CD4-positive, CD25-positive, alpha-beta regulatory T cell (primary cell): ENCODE data around the gene NUDT3. TPM values are rescaled to one million over a fixed set of nuclear protein-coding genes. Genes with fewer than 3 reads are reported as not detected.
"Not testable (repeated sequence)": the region's sequence is repeated elsewhere in the genome, so short reads cannot be mapped to it uniquely, and the experiment has no call there.

Experiments used
- ATAC-seq, 2 donors: fragments of 150-1000 bp; cut with Tn5 transposase; one replicate each; pipeline ENCODE4 v1.10.0; 2021; ENCODE audit warnings: low read depth in 2 of 2, moderate number of reproducible peaks in 2 of 2, moderate library complexity in 1 of 2
- DNase-seq, 3 donors: peaks; one replicate each; pipeline versions ENCODE4 v3.0.0 to v3.0.0-alpha.2; 2012 to 2022; ENCODE audit warnings: mixed read lengths in 1 of 3
- H3K27ac ChIP-seq: one replicate; pipeline ENCODE4 v1.7.0; 2013; ENCODE audit warnings: mild to moderate bottlenecking, low read length; ENCODE audit not compliant: insufficient read depth, poor library complexity, severe bottlenecking
- H3K27me3 ChIP-seq: one replicate; pipeline ENCODE4 v1.7.0; 2013; ENCODE audit warnings: low read length; ENCODE audit not compliant: control insufficient read depth, insufficient read depth
- H3K36me3 ChIP-seq: one replicate; pipeline ENCODE4 v1.7.0; 2013; ENCODE audit warnings: mild to moderate bottlenecking, low read length, moderate library complexity; ENCODE audit not compliant: control insufficient read depth, insufficient read depth
- H3K4me1 ChIP-seq: 2 replicates; pipeline ENCODE4 v1.7.0; 2013; ENCODE audit warnings: mild to moderate bottlenecking, low read length; ENCODE audit not compliant: insufficient read depth, control insufficient read depth, poor library complexity, severe bottlenecking
- H3K4me3 ChIP-seq: one replicate; pipeline ENCODE4 v1.7.0; 2013; ENCODE audit warnings: low read depth, mild to moderate bottlenecking, low read length, moderate library complexity
- H3K9me3 ChIP-seq, 2 experiments: 1 replicate in 1 of 2; 2 replicates in 1 of 2; pipeline ENCODE4 v1.7.0; 2013; ENCODE audit warnings: low read length in 2 of 2, mild to moderate bottlenecking in 1 of 2, moderate library complexity in 1 of 2; ENCODE audit not compliant: control insufficient read depth in 2 of 2
- H3K27ac Mint-ChIP-seq, 3 donors: one replicate each; pipeline ENCODE4 v1.8.0; 2020 to 2022; ENCODE audit warnings: mild to moderate bottlenecking in 3 of 3, mixed read lengths in 3 of 3, moderate library complexity in 2 of 3
- H3K27me3 Mint-ChIP-seq: one replicate; pipeline ENCODE4 v1.8.0; 2022; ENCODE audit warnings: mild to moderate bottlenecking, mixed read lengths
- H3K36me3 Mint-ChIP-seq: one replicate; pipeline ENCODE4 v1.8.0; 2020; ENCODE audit warnings: mixed read lengths
- H3K4me1 Mint-ChIP-seq, 4 donors: one replicate each; pipeline ENCODE4 v1.8.0; 2020 to 2022; ENCODE audit warnings: mixed read lengths in 4 of 4, mild to moderate bottlenecking in 1 of 4
- H3K4me3 Mint-ChIP-seq, 4 donors: one replicate each; pipeline ENCODE4 v1.8.0; 2020 to 2022; ENCODE audit warnings: mild to moderate bottlenecking in 4 of 4, mixed read lengths in 4 of 4, moderate library complexity in 3 of 4
- H3K9me3 Mint-ChIP-seq, 7 donors: one replicate each; pipeline ENCODE4 v1.8.0; 2020 to 2022; ENCODE audit warnings: mixed read lengths in 7 of 7, mild to moderate bottlenecking in 3 of 7, moderate library complexity in 2 of 7
- polyA plus RNA-seq, 4 donors: library from polyadenylated mRNA; unstranded; fragments of 300-500 nt; fragmentation: Illumina TruSeq; gene quantifications; one replicate each; pipeline ENCODE4 v1.2.3, GENCODE V29; 2021
- total RNA-seq: library from RNA; stranded (reverse); gene quantifications from one replicate; pipeline ENCODE4 v1.2.3, GENCODE V29; 2022

The NUDT3 gene
- total and polyA plus RNA-seq, 5 donors from 2014 or later: 8.5 to 22.4 (median 9.8) TPM

- peaks cover 0 to 15% (median 8%) of the 10 kb centered on the region in 4 donors for H3K4me1 Mint-ChIP-seq
- H3K36me3 Mint-ChIP-seq: peaks cover 20% of the 10 kb centered on the region
- Histone ChIP-seq H3K36me3 (peaks cover 42% of the 10 kb centered on the region), H3K27ac (no peak overlapping the region), H3K9me3 (no peaks in the 10 kb centered on the region), H3K4me3 (no peak overlapping the region), H3K27me3 (no peaks in the 10 kb centered on the region), H3K4me1 (no peaks in the 10 kb centered on the region)
- H3K27ac Mint-ChIP-seq: peak overlapping the region in 2 of 3 donors; percentile 15 to 89
- no peaks in the 10 kb centered on the region for H3K27me3 Mint-ChIP-seq
- H3K4me3 Mint-ChIP-seq: no peak overlapping the region
- H3K9me3 Mint-ChIP-seq: no peaks in the 10 kb centered on the region
- ATAC-seq (peak; percentile 61 to 63), DNase-seq (peak; percentile 27 to 73 (median 57))
Observed at GRCh38 chr6:34414999-34415858, 22.8 kb upstream of the NUDT3 start.

GRCh38 chr6:34412643-34413214, 20.3 kb upstream of the NUDT3 start:
- Mint-ChIP-seq H3K4me3 (no peak overlapping the region), H3K4me1 (peaks cover 0 to 8% (median 3%) of the 10 kb centered on the region in 4 donors), H3K36me3 (peaks cover 9% of the 10 kb centered on the region), H3K27ac (peak overlapping the region in 1 of 3 donors; percentile 36), H3K9me3 (no peaks in the 10 kb centered on the region), H3K27me3 (no peaks in the 10 kb centered on the region)
- no peak overlapping the region for H3K27ac ChIP-seq
- peaks cover 18% of the 10 kb centered on the region for H3K36me3 ChIP-seq
- H3K4me3 ChIP-seq: no peak overlapping the region
- DNase-seq (no peak), ATAC-seq (no peak)
- no peaks in the 10 kb centered on the region for H3K4me1 ChIP-seq
- no peaks in the 10 kb centered on the region for H3K9me3 ChIP-seq
- no peaks in the 10 kb centered on the region for H3K27me3 ChIP-seq

GRCh38 chr6:34412016-34412415, 19.5 kb upstream of the NUDT3 start:
- no peak overlapping the region for H3K4me3 ChIP-seq
- H3K4me1 ChIP-seq: no peaks in the 10 kb centered on the region
- no peaks in the 10 kb centered on the region for H3K9me3 Mint-ChIP-seq
- H3K4me1 Mint-ChIP-seq: peaks cover 0 to 8% (median 2%) of the 10 kb centered on the region in 4 donors
- no peak overlapping the region for H3K4me3 Mint-ChIP-seq
- no peak for ATAC-seq
- peak overlapping the region in 2 of 3 donors; percentile 34 to 78 for H3K27ac Mint-ChIP-seq
- H3K27ac ChIP-seq: no peak overlapping the region
- H3K36me3 ChIP-seq: peaks cover 11% of the 10 kb centered on the region
- no peaks in the 10 kb centered on the region for H3K9me3 ChIP-seq
- H3K27me3 ChIP-seq: no peaks in the 10 kb centered on the region
- DNase-seq: no peak
- H3K27me3 Mint-ChIP-seq: no peaks in the 10 kb centered on the region
- peaks cover 4% of the 10 kb centered on the region for H3K36me3 Mint-ChIP-seq

- not testable (repeated sequence) for H3K27me3 Mint-ChIP-seq, H3K36me3 ChIP-seq, H3K4me3 ChIP-seq, H3K4me1 ChIP-seq, H3K36me3 Mint-ChIP-seq, H3K9me3 ChIP-seq, H3K4me1 Mint-ChIP-seq, H3K27ac ChIP-seq, DNase-seq, H3K27me3 ChIP-seq, H3K27ac Mint-ChIP-seq, H3K9me3 Mint-ChIP-seq, H3K4me3 Mint-ChIP-seq, ATAC-seq
Observed at GRCh38 chr6:34407915-34408314, 15.4 kb upstream of the NUDT3 start.

GRCh38 chr6:34396518-34396917, 4.0 kb upstream of the NUDT3 start:
- Histone ChIP-seq H3K27ac (no peak overlapping the region), H3K4me3 (no peak overlapping the region), H3K9me3 (no peaks in the 10 kb centered on the region), H3K4me1 (peaks cover 10% of the 10 kb centered on the region), H3K27me3 (no peaks in the 10 kb centered on the region), H3K36me3 (no peaks in the 10 kb centered on the region)
- DNase-seq (no peak), ATAC-seq (no peak)
- peak overlapping the region in 1 of 3 donors; percentile 74 for H3K27ac Mint-ChIP-seq
- peaks cover 0 to 2% (median 0%) of the 10 kb centered on the region in 7 donors for H3K9me3 Mint-ChIP-seq
- H3K36me3 Mint-ChIP-seq: no peaks in the 10 kb centered on the region
- H3K4me3 Mint-ChIP-seq: no peak overlapping the region
- H3K4me1 Mint-ChIP-seq: peaks cover 2 to 15% (median 11%) of the 10 kb centered on the region in 4 donors
- H3K27me3 Mint-ChIP-seq: no peaks in the 10 kb centered on the region

- H3K4me3 ChIP-seq: no peak overlapping the region
- no peaks in the 10 kb centered on the region for H3K9me3 ChIP-seq
Observed at GRCh38 chr6:34393966-34394305, 1.5 kb upstream of the NUDT3 start.

GRCh38 chr6:34393191-34393965, 909 bp upstream of the NUDT3 start:
- peak overlapping the region; percentile 87 for H3K27ac ChIP-seq
- Mint-ChIP-seq H3K4me1 (peaks cover 7 to 28% (median 17%) of the 10 kb centered on the region in 4 donors), H3K27me3 (no peaks in the 10 kb centered on the region), H3K9me3 (peaks cover 0 to 2% (median 0%) of the 10 kb centered on the region in 7 donors), H3K4me3 (peak overlapping the region in 3 of 4 donors; percentile 76 to 100 (median 98)), H3K36me3 (no peaks in the 10 kb centered on the region), H3K27ac (peak overlapping the region; percentile 88 to 96 (median 96))
- H3K36me3 ChIP-seq: no peaks in the 10 kb centered on the region
- DNase-seq (no peak), ATAC-seq (no peak)
- no peaks in the 10 kb centered on the region for H3K9me3 ChIP-seq
- H3K27me3 ChIP-seq: no peaks in the 10 kb centered on the region
- H3K4me1 ChIP-seq: peaks cover 21% of the 10 kb centered on the region
- H3K4me3 ChIP-seq: peak overlapping the region; percentile 92

More at GRCh38 chr6:34393966-34394305, 1.5 kb upstream of the NUDT3 start:
- H3K27ac ChIP-seq: no peak overlapping the region
- Mint-ChIP-seq H3K27ac (peak overlapping the region in 2 of 3 donors; percentile 57 to 88), H3K27me3 (no peaks in the 10 kb centered on the region), H3K4me1 (peaks cover 5 to 22% (median 13%) of the 10 kb centered on the region in 4 donors), H3K9me3 (peaks cover 0 to 2% (median 0%) of the 10 kb centered on the region in 7 donors), H3K4me3 (peak overlapping the region in 3 of 4 donors; percentile 71 to 98 (median 76)), H3K36me3 (no peaks in the 10 kb centered on the region)
- no peaks in the 10 kb centered on the region for H3K27me3 ChIP-seq
- H3K36me3 ChIP-seq: no peaks in the 10 kb centered on the region
- peaks cover 21% of the 10 kb centered on the region for H3K4me1 ChIP-seq
- DNase-seq (no peak), ATAC-seq (no peak)
